Measurements from ENCODE around the gene NEMF.

GRCh38 chr14:49867831-49868719 is 15.5 kb upstream of the NEMF start:
- TF ChIP-seq, protein P1, sequence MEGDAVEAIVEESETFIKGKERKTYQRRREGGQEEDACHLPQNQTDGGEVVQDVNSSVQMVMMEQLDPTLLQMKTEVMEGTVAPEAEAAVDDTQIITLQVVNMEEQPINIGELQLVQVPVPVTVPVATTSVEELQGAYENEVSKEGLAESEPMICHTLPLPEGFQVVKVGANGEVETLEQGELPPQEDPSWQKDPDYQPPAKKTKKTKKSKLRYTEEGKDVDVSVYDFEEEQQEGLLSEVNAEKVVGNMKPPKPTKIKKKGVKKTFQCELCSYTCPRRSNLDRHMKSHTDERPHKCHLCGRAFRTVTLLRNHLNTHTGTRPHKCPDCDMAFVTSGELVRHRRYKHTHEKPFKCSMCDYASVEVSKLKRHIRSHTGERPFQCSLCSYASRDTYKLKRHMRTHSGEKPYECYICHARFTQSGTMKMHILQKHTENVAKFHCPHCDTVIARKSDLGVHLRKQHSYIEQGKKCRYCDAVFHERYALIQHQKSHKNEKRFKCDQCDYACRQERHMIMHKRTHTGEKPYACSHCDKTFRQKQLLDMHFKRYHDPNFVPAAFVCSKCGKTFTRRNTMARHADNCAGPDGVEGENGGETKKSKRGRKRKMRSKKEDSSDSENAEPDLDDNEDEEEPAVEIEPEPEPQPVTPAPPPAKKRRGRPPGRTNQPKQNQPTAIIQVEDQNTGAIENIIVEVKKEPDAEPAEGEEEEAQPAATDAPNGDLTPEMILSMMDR (IDR thresholded peaks at IDR 0.05), result no peak
- TF ChIP-seq ZFX (IDR thresholded peaks at IDR 0.05; ENCODE audit: borderline replicate concordance), result no peak
